Measurements from ENCODE around the gene KAT2B. TPM values are rescaled to one million over a fixed set of nuclear protein-coding genes. Genes with fewer than 3 reads are reported as not detected.

Gene KAT2B
- total RNA-seq, 4 donors from 2014 or later = 57.2 to 122 (median 74.9) TPM

- H3K27ac ChIP-seq = no peak overlapping the region
- no peak for TF ChIP-seq POLR2A (IDR thresholded peaks at IDR 0.05)
- H3K9me3 ChIP-seq = no peaks in the 10 kb centered on the region
- no peaks in the 10 kb centered on the region for H3K27me3 ChIP-seq
- no peak overlapping the region for H3K4me3 ChIP-seq (replicated peaks in 1 of 3)
- peaks cover 0 to 9% of the 10 kb centered on the region in 2 donors for H3K36me3 ChIP-seq
- intact Hi-C loops (cut with DNase I) = no loop called here
- H3K4me1 ChIP-seq = no peaks in the 10 kb centered on the region
- no peak for DNase-seq
Measured at GRCh38 chr3:20147361-20147760, 107.1 kb downstream of the KAT2B start.

- no peaks in the 10 kb centered on the region for H3K9me3 ChIP-seq
- peaks cover 0 to 9% of the 10 kb centered on the region in 2 donors for H3K36me3 ChIP-seq
- H3K4me1 ChIP-seq = no peaks in the 10 kb centered on the region
- 84 to 88% methylated on average over 10 of the region's 10 CpGs for WGBS, 2 donors
- TF ChIP-seq POLR2A (IDR thresholded peaks at IDR 0.05) (no peak), CTCF (IDR thresholded peaks at IDR 0.05) (no peak)
- no peak for DNase-seq
- intact Hi-C loops (cut with DNase I) = no loop called here
- no peak overlapping the region for H3K4me3 ChIP-seq (replicated peaks in 1 of 3)
- no peaks in the 10 kb centered on the region for H3K27me3 ChIP-seq
- H3K27ac ChIP-seq = no peak overlapping the region
Measured at GRCh38 chr3:20148466-20148865, 108.2 kb downstream of the KAT2B start.

GRCh38 chr3:20154078-20154477, 113.8 kb downstream of the KAT2B start:
- H3K27ac ChIP-seq = no peak overlapping the region
- TF ChIP-seq CTCF (IDR thresholded peaks at IDR 0.05) = no peak
- no peak for TF ChIP-seq POLR2A (IDR thresholded peaks at IDR 0.05)
- H3K27me3 ChIP-seq = no peaks in the 10 kb centered on the region
- H3K4me1 ChIP-seq = no peaks in the 10 kb centered on the region
- no peak overlapping the region for H3K4me3 ChIP-seq (replicated peaks in 1 of 3)
- DNase-seq = no peak
- intact Hi-C loops (cut with DNase I) = no loop called here
- H3K36me3 ChIP-seq = no peaks in the 10 kb centered on the region
- 94% methylated on average over 1 of the region's 1 CpG for WGBS, 2 donors
- H3K9me3 ChIP-seq = no peaks in the 10 kb centered on the region

DNA sequence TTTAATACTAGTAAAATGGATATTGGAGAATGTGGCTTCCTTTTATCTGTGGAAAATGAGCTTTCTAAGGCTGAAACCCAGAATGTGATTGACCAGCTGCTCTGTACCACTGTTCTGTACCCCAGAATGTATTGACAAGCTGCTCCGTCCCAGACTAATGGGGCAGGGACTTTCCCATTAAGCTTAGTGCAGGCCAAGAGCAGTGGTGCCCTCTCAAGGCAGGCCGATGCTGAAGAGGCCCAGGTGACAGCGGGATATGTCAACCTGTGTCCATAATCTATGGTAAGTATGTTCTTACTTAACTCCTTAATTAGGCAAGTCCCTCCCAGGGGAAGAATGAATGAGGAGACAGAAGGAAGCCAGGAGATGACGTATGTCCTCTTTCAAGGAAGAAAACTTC, 114.7 kb downstream of the KAT2B start:
- DNase-seq = no peak
- Histone ChIP-seq H3K36me3 (no peaks in the 10 kb centered on the region), H3K4me1 (no peaks in the 10 kb centered on the region), H3K9me3 (no peaks in the 10 kb centered on the region), H3K27me3 (no peaks in the 10 kb centered on the region), H3K4me3 (replicated peaks in 1 of 3) (no peak overlapping the region), H3K27ac (no peak overlapping the region)
- intact Hi-C loops (cut with DNase I) = no loop called here
- TF ChIP-seq CTCF (IDR thresholded peaks at IDR 0.05) (no peak), POLR2A (IDR thresholded peaks at IDR 0.05) (no peak)
- 89 to 94% methylated on average over 4 of the region's 4 CpGs for WGBS, 2 donors

DNA sequence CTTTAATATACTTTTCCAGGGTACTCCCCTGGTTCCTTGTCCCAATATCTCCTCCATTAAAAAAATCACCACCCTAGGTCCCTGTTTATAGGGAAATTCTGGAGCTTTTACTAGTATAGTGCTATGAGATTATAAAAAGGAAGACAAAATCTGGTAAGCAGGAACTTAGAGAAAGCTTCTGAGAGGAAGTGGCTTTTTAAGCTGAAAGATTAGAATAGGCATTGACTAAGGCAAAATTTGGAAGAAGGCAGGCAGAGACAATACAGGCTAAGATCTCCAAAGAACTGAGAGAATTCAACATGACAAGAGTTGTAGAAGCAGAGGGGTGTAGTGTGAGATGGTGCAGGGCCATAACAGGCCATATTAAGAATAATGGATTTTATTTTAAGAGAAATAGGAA, 120.0 kb downstream of the KAT2B start:
- Histone ChIP-seq H3K27ac (no peak overlapping the region), H3K36me3 (no peaks in the 10 kb centered on the region), H3K4me3 (replicated peaks in 1 of 3) (no peak overlapping the region), H3K27me3 (no peaks in the 10 kb centered on the region), H3K9me3 (no peaks in the 10 kb centered on the region), H3K4me1 (no peaks in the 10 kb centered on the region)
- intact Hi-C loops (cut with DNase I) = no loop called here
- TF ChIP-seq POLR2A (IDR thresholded peaks at IDR 0.05) (no peak), CTCF (IDR thresholded peaks at IDR 0.05) (no peak)
- DNase-seq = no peak

GRCh38 chr3:20161714-20162113, 121.5 kb downstream of the KAT2B start:
- 96 to 100% methylated on average over 2 of the region's 2 CpGs for WGBS, 2 donors

More at GRCh38 chr3:20161714-20162113, 121.5 kb downstream of the KAT2B start:
- DNase-seq = no peak
- no peak for TF ChIP-seq POLR2A (IDR thresholded peaks at IDR 0.05)
- TF ChIP-seq CTCF (IDR thresholded peaks at IDR 0.05) = no peak
- Histone ChIP-seq H3K27me3 (no peaks in the 10 kb centered on the region), H3K27ac (no peak overlapping the region), H3K36me3 (no peaks in the 10 kb centered on the region), H3K4me1 (no peaks in the 10 kb centered on the region), H3K4me3 (replicated peaks in 1 of 3) (no peak overlapping the region), H3K9me3 (no peaks in the 10 kb centered on the region)
- intact Hi-C loops (cut with DNase I) = no loop called here

Measured in thyroid gland (tissue), 4 donors.